CD14-positive monocyte (primary cell): ENCODE measurements around the gene ZNF837. TPM values are rescaled to one million over a fixed set of nuclear protein-coding genes. Genes with fewer than 3 reads are reported as not detected.

Experiments used
- DNase-seq, 3 donors: peaks; one replicate each; pipeline ENCODE4 v3.0.0-alpha.2; 2011 to 2022
- H2AFZ ChIP-seq: 2 replicates; pipeline ENCODE4 v1.6.0; 2012; ENCODE audit warnings: mild to moderate bottlenecking, low read depth, low read length, inconsistent platforms; ENCODE audit not compliant: insufficient read depth, poor library complexity, severe bottlenecking
- H3K27ac ChIP-seq, 2 donors: 1 replicate in 1 of 2; 2 replicates in 1 of 2; pipeline ENCODE4 v1.5.1; 2012 to 2013; ENCODE audit warnings: low read length in 2 of 2, control low read depth in 1 of 2, inconsistent platforms in 1 of 2, low read depth in 1 of 2, mild to moderate bottlenecking in 1 of 2
- H3K27me3 ChIP-seq, 2 donors: one replicate each; pipeline versions ENCODE4 v1.6.0 to v1.6.1; 2011 to 2013; ENCODE audit warnings: low read length in 2 of 2; ENCODE audit not compliant: control insufficient read depth in 2 of 2, insufficient read depth in 2 of 2
- H3K36me3 ChIP-seq, 2 donors: replicated peaks in 1 of 2; 1 replicate in 1 of 2; 2 replicates in 1 of 2; pipeline versions ENCODE4 v1.5.1 to v1.6.1; 2012 to 2013; ENCODE audit warnings: low read length in 2 of 2, control low read depth in 1 of 2, inconsistent platforms in 1 of 2, mild to moderate bottlenecking in 1 of 2; ENCODE audit not compliant: insufficient read depth in 2 of 2, control insufficient read depth in 1 of 2
- H3K4me1 ChIP-seq, 2 donors: 1 replicate in 1 of 2; 2 replicates in 1 of 2; pipeline versions ENCODE4 v1.5.1 to v1.6.1; 2012 to 2013; ENCODE audit warnings: low read length in 2 of 2, control low read depth in 1 of 2, inconsistent platforms in 1 of 2, mild to moderate bottlenecking in 1 of 2, moderate library complexity in 1 of 2; ENCODE audit not compliant: insufficient read depth in 2 of 2, control insufficient read depth in 1 of 2
- H3K4me2 ChIP-seq: replicated peaks from 2 replicates; pipeline ENCODE3; 2012; ENCODE audit warnings: low read length, moderate library complexity, mild to moderate bottlenecking; ENCODE audit not compliant: poor library complexity, severe bottlenecking; ENCODE audit errors: extremely low read depth
- H3K4me3 ChIP-seq, 3 experiments: fragments of 200-600 bp in 1 of 3; sonication (generic) in 1 of 3; replicated peaks in 1 of 3; 1 replicate in 2 of 3; 2 replicates in 1 of 3; pipeline ENCODE4 v1.5.1; 2011 to 2013; ENCODE audit warnings: low read length in 3 of 3, mild to moderate bottlenecking in 3 of 3, control low read depth in 2 of 3, low read depth in 2 of 3, inconsistent platforms in 1 of 3, moderate library complexity in 1 of 3
- H3K79me2 ChIP-seq: 2 replicates; pipeline ENCODE4 v1.6.0; 2012; ENCODE audit warnings: mild to moderate bottlenecking, control low read depth, inconsistent platforms, low read length, moderate library complexity; ENCODE audit not compliant: insufficient read depth
- H3K9ac ChIP-seq: 2 replicates; pipeline ENCODE4 v1.6.0; 2017; ENCODE audit warnings: low read length, mild to moderate bottlenecking; ENCODE audit not compliant: insufficient read depth, poor library complexity, severe bottlenecking
- H3K9me3 ChIP-seq, 2 donors: replicated peaks in 1 of 2; 1 replicate in 1 of 2; 2 replicates in 1 of 2; pipeline versions ENCODE4 v1.5.1 to v1.6.1; 2012 to 2013; ENCODE audit warnings: low read length in 2 of 2, control low read depth in 1 of 2; ENCODE audit not compliant: control insufficient read depth in 1 of 2, insufficient read depth in 1 of 2
- H4K20me1 ChIP-seq: 2 replicates; pipeline ENCODE4 v1.6.0; 2012; ENCODE audit warnings: mild to moderate bottlenecking, low read length, control low read depth, moderate library complexity; ENCODE audit not compliant: insufficient read depth
- H3K27ac Mint-ChIP-seq, 7 donors: one replicate each; pipeline ENCODE4 v1.8.0; 2020; ENCODE audit warnings: mild to moderate bottlenecking in 7 of 7, mixed read lengths in 7 of 7, moderate library complexity in 6 of 7, inconsistent platforms in 2 of 7
- H3K27me3 Mint-ChIP-seq, 3 donors: one replicate each; pipeline ENCODE4 v1.8.0; 2021 to 2022; ENCODE audit warnings: low read depth in 3 of 3, mild to moderate bottlenecking in 3 of 3, mixed read lengths in 3 of 3, moderate library complexity in 3 of 3, inconsistent platforms in 1 of 3
- H3K36me3 Mint-ChIP-seq, 2 donors: one replicate each; pipeline ENCODE4 v1.8.0; 2020; ENCODE audit warnings: mixed read lengths in 2 of 2, inconsistent platforms in 1 of 2, mild to moderate bottlenecking in 1 of 2
- H3K4me1 Mint-ChIP-seq: one replicate; pipeline ENCODE4 v1.8.0; 2020; ENCODE audit warnings: mild to moderate bottlenecking, mixed read lengths
- H3K4me3 Mint-ChIP-seq, 2 donors: one replicate each; pipeline ENCODE4 v1.8.0; 2020; ENCODE audit warnings: mild to moderate bottlenecking in 2 of 2, mixed read lengths in 2 of 2, moderate library complexity in 1 of 2
- H3K9me3 Mint-ChIP-seq, 7 donors: one replicate each; pipeline ENCODE4 v1.8.0; 2020 to 2022; ENCODE audit warnings: mixed read lengths in 7 of 7, mild to moderate bottlenecking in 6 of 7, moderate library complexity in 6 of 7, inconsistent platforms in 2 of 7
- WGBS: methylation state at CpG from one replicate; pipeline ENCODE4 v1.1.5; 2013; ENCODE audit warnings: missing lambda C conversion rate; ENCODE audit not compliant: insufficient coverage; 5-methylcytosine and 5-hydroxymethylcytosine counted together
- intact Hi-C, 2 donors: fragments of 100-400 bp; cut with micrococcal nuclease; formaldehyde crosslinking; loops; one replicate each; pipeline versions ENCODE4 v1.15.0 to v1.15.1; 2023
- polyA plus RNA-seq, 3 donors: library from polyadenylated mRNA; depleted of rRNA in 1 of 3; unstranded in 2 of 3; stranded (reverse) in 1 of 3; fragments of 300-500 nt in 2 of 3; fragments of >200 nt in 1 of 3; fragmentation: Illumina TruSeq in 2 of 3; gene quantifications; 1 replicate in 2 of 3; 2 replicates in 1 of 3; pipeline ENCODE4 v1.2.3, GENCODE V29; 2012 to 2021
- TF ChIP-seq, protein P1 (sequence below): fragments of 200-600 bp; IDR thresholded peaks from one replicate; pipeline ENCODE4 v1.8.0; 2022; ENCODE audit warnings: antibody characterized with exemption, mild to moderate bottlenecking

The ZNF837 gene
- polyA plus RNA-seq, 3 donors = 0.13 to 0.72 (median 0.33) TPM

DNA sequence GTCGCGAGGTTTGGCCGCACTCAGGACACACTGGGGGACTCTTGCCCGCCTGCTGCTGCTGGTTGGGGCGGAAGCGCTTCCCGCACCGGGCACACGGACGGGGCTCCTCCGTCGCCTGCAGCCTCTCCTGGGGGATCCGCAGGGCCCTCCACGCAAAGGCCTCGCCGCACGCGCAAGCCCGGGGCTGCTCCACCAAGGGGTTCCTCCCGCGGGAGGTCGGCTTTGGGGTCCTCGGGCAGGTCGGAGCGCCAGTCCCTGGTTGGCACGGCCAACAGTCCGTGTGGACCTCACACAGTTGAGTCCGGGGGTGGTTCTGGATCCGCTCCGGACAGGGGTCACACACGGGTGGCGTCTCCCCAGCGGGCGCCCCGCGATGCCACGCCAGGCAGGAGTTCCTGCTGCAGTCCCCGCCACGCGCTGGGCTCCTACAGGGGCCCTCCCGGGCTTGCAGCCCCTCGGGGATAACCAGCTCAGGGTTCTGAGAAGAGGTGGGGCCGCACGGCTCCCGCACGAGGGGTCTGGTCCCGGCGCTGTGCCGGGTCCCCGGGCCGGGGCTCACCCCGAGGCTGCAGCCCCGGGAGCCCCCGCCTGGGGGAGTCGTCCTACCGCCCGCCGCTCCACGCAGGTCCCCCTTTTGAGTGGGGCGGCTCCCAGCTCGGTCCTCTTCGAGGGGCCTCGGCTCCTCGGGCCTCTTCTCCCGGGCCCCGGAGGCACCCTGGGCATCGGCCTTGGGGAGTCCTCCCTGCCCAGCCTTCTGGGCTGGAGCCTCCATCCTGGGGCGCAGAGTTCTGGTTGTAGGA is 12.1 kb downstream of the ZNF837 start:
- Histone ChIP-seq H3K27ac (no peak overlapping the region), H3K79me2 (no peaks in the 10 kb centered on the region), H4K20me1 (no peaks in the 10 kb centered on the region), H3K4me1 (peaks cover 9 to 13% of the 10 kb centered on the region in 2 donors), H2AFZ (no peak overlapping the region), H3K27me3 (no peaks in the 10 kb centered on the region), H3K4me3 (no peak overlapping the region), H3K4me2 (no peak overlapping the region), H3K9me3 (peaks cover 0 to 7% of the 10 kb centered on the region in 2 donors), H3K36me3 (no peaks in the 10 kb centered on the region), H3K9ac (no peak overlapping the region)
- Mint-ChIP-seq H3K27me3 (peaks cover 0 to 5% (median 0%) of the 10 kb centered on the region in 3 donors), H3K9me3 (peaks cover 0 to 3% (median 0%) of the 10 kb centered on the region in 7 donors), H3K4me1 (peaks cover 10% of the 10 kb centered on the region), H3K36me3 (no peaks in the 10 kb centered on the region), H3K4me3 (no peak overlapping the region), H3K27ac (no peak overlapping the region)
- WGBS = 97% methylated on average over 64 of the region's 68 CpGs
- DNase-seq = no peak
- TF ChIP-seq, protein P1, sequence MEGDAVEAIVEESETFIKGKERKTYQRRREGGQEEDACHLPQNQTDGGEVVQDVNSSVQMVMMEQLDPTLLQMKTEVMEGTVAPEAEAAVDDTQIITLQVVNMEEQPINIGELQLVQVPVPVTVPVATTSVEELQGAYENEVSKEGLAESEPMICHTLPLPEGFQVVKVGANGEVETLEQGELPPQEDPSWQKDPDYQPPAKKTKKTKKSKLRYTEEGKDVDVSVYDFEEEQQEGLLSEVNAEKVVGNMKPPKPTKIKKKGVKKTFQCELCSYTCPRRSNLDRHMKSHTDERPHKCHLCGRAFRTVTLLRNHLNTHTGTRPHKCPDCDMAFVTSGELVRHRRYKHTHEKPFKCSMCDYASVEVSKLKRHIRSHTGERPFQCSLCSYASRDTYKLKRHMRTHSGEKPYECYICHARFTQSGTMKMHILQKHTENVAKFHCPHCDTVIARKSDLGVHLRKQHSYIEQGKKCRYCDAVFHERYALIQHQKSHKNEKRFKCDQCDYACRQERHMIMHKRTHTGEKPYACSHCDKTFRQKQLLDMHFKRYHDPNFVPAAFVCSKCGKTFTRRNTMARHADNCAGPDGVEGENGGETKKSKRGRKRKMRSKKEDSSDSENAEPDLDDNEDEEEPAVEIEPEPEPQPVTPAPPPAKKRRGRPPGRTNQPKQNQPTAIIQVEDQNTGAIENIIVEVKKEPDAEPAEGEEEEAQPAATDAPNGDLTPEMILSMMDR = no peak
- intact Hi-C loops = no loop called here

DNA sequence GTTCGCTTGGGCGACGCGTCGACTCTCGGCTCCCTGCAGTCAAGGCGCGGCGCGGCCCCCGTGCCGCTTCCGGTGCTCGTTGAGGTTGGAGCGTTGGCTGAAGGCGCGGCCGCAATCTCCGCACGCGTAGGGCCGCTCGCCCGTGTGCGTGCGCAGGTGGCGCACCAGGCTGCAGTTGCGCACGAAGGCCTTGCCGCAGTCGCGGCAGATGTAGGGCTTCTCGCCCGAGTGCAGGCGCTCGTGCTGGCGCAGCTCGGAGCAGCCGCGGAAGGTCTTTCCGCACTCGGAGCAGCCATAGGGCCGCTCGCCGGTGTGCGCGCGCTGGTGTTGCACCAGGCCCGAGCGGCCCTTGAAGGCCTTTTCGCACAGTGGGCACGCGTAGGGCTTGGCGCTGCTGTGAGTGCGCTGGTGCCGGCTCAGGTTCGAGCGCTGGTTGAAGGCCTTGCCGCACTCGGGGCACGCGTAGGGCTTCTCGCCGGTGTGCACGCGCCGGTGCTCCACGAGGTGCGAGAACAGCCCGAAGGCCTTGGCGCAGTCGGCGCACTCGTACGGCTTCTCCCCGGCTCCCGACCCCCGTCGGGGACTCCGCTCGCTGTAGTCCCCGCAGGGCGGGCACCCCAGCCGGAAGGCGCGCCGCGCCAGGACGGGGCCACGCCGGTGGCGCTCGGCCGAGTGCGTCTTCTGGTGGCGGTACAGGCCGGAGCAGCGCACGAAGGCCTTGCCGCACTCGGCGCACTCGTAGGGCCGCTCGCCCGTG is 13.0 kb downstream of the ZNF837 start:
- Mint-ChIP-seq H3K4me3 (no peak overlapping the region), H3K4me1 (peaks cover 13% of the 10 kb centered on the region), H3K27ac (no peak overlapping the region), H3K9me3 (peaks cover 0 to 3% (median 0%) of the 10 kb centered on the region in 7 donors), H3K27me3 (peaks cover 0 to 5% (median 0%) of the 10 kb centered on the region in 3 donors), H3K36me3 (no peaks in the 10 kb centered on the region)
- TF ChIP-seq, protein P1 = no peak
- Histone ChIP-seq H3K4me3 (no peak overlapping the region), H3K9ac (no peak overlapping the region), H3K4me1 (peaks cover 18 to 21% of the 10 kb centered on the region in 2 donors), H4K20me1 (no peaks in the 10 kb centered on the region), H3K27me3 (no peaks in the 10 kb centered on the region), H3K36me3 (no peaks in the 10 kb centered on the region), H3K27ac (no peak overlapping the region), H2AFZ (no peak overlapping the region), H3K9me3 (peaks cover 0 to 7% of the 10 kb centered on the region in 2 donors), H3K79me2 (no peaks in the 10 kb centered on the region), H3K4me2 (no peak overlapping the region)
- WGBS = 96% methylated on average over 106 of the region's 106 CpGs
- intact Hi-C loops = no loop called here
- no peak for DNase-seq
